CD4-positive, alpha-beta T cell (primary cell): ENCODE data around the gene F10. TPM values are rescaled to one million over a fixed set of nuclear protein-coding genes. Genes with fewer than 3 reads are reported as not detected.

ENCODE experiments used
- ATAC-seq: fragments of 200-7000 bp; cut with Tn5 transposase; one replicate; pipeline ENCODE4 v1.10.0; 2022; ENCODE audit warnings: mild to moderate bottlenecking; ENCODE audit not compliant: poor library complexity
- CTCF ChIA-PET: fragments of 350-600 bp; sonication (Branson Sonifier 250); formaldehyde crosslinking; loops from one replicate; lab custom pipeline; 2021; ENCODE audit warnings: antibody characterized with exemption, inconsistent platforms; lab: Charles Lee
- POLR2A ChIA-PET: fragments of 350-600 bp; sonication (Branson Sonifier 250); formaldehyde crosslinking; loops from one replicate; lab custom pipeline; 2021; ENCODE audit warnings: antibody characterized with exemption, inconsistent platforms; lab: Charles Lee
- DNase-seq, 14 experiments: peaks; one replicate each; pipeline ENCODE4 v3.0.0-alpha.2; 2013 to 2020; ENCODE audit warnings: mixed read lengths in 2 of 14
- H3K27ac ChIP-seq, 2 donors: one replicate each; pipeline versions ENCODE4 v1.5.1 to v1.7.0; 2013; ENCODE audit warnings: low read length in 2 of 2, low read depth in 1 of 2, mild to moderate bottlenecking in 1 of 2
- H3K27me3 ChIP-seq, 2 experiments: 1 replicate in 1 of 2; 2 replicates in 1 of 2; pipeline versions ENCODE4 v1.6.1 to v1.7.0; 2013; ENCODE audit warnings: low read length in 2 of 2, control low read depth in 1 of 2, mild to moderate bottlenecking in 1 of 2, moderate library complexity in 1 of 2; ENCODE audit not compliant: insufficient read depth in 2 of 2, control insufficient read depth in 1 of 2
- H3K36me3 ChIP-seq: one replicate; pipeline ENCODE4 v1.6.1; 2013; ENCODE audit warnings: low read length, control low read depth; ENCODE audit not compliant: insufficient read depth
- H3K4me1 ChIP-seq: one replicate; pipeline ENCODE4 v1.6.1; 2013; ENCODE audit warnings: low read length, control low read depth; ENCODE audit not compliant: insufficient read depth
- H3K4me3 ChIP-seq: one replicate; pipeline ENCODE4 v1.5.1; 2013; ENCODE audit warnings: mild to moderate bottlenecking, low read length, moderate library complexity
- H3K9me3 ChIP-seq, 2 experiments: 1 replicate in 1 of 2; 2 replicates in 1 of 2; pipeline versions ENCODE4 v1.6.1 to v1.7.0; 2013; ENCODE audit warnings: low read length in 2 of 2, mild to moderate bottlenecking in 2 of 2, control low read depth in 1 of 2, moderate library complexity in 1 of 2; ENCODE audit not compliant: control insufficient read depth in 1 of 2, insufficient read depth in 1 of 2
- H3K27ac Mint-ChIP-seq: one replicate; pipeline ENCODE4 v1.8.0; 2020; ENCODE audit warnings: mixed read lengths
- H3K27me3 Mint-ChIP-seq: one replicate; pipeline ENCODE4 v1.8.0; 2021; ENCODE audit warnings: mixed read lengths
- H3K36me3 Mint-ChIP-seq: one replicate; pipeline ENCODE4 v1.8.0; 2021; ENCODE audit warnings: low read depth, mixed read lengths
- H3K4me1 Mint-ChIP-seq: one replicate; pipeline ENCODE4 v1.8.0; 2021; ENCODE audit warnings: low read depth, mixed read lengths
- H3K4me3 Mint-ChIP-seq: one replicate; pipeline ENCODE4 v1.8.0; 2020; ENCODE audit warnings: mild to moderate bottlenecking, mixed read lengths
- H3K9me3 Mint-ChIP-seq: one replicate; pipeline ENCODE4 v1.8.0; 2020; ENCODE audit warnings: mixed read lengths
- CTCF ChIP-seq: fragments of 200-600 bp; IDR thresholded peaks from one replicate; pipeline ENCODE4 v1.8.0; 2022; ENCODE audit warnings: antibody characterized with exemption, mild to moderate bottlenecking
- intact Hi-C, 2 experiments: fragments of 100-400 bp; cut with DNase I in 1 of 2; cut with micrococcal nuclease in 1 of 2; formaldehyde crosslinking; loops; one replicate each; pipeline versions ENCODE4 v1.15.1 to v1.9.0; 2023 to 2025; cut with DNase I, micrococcal nuclease
- total RNA-seq, 174 experiments: library from RNA in 2 of 174; stranded (reverse) in 2 of 174; gene quantifications; one replicate each; pipeline ENCODE4 v1.2.3 and lab custom pipeline; 2021 to 2026

The F10 gene
- total RNA-seq, 2 experiments from 2014 or later, result not detected

GRCh38 chr13:113166681-113167080 lies 44.1 kb downstream of the F10 start:
- POLR2A ChIA-PET, result interaction anchor here (2.7 kb wide), 1 partner anchor 43 kb away, joined by 10 read pairs; the partner anchor contains the start of genes CUL4A and PCID2
- H3K9me3 ChIP-seq, result peaks cover 0 to 10% of the 10 kb centered on the region in 2 experiments
- no peak overlapping the region for H3K4me3 ChIP-seq
- peaks cover 23% of the 10 kb centered on the region for H3K36me3 ChIP-seq
- Mint-ChIP-seq H3K36me3 (peaks cover 27% of the 10 kb centered on the region), H3K4me1 (peaks cover 28% of the 10 kb centered on the region), H3K4me3 (no peak overlapping the region), H3K27me3 (no peaks in the 10 kb centered on the region), H3K9me3 (peaks cover 4% of the 10 kb centered on the region), H3K27ac (no peak overlapping the region)
- DNase-seq, result no peak
- intact Hi-C loops, result no loop called here
- H3K4me1 ChIP-seq, result peaks cover 25% of the 10 kb centered on the region
- H3K27me3 ChIP-seq, result no peaks in the 10 kb centered on the region
- ATAC-seq, result no peak
- H3K27ac ChIP-seq, result no peak overlapping the region
- CTCF ChIA-PET, result no interaction called here
- no peak for TF ChIP-seq CTCF

- POLR2A ChIA-PET, result no interaction called here
- H3K27ac ChIP-seq, result no peak overlapping the region
- Mint-ChIP-seq H3K27me3 (no peaks in the 10 kb centered on the region), H3K9me3 (peaks cover 4% of the 10 kb centered on the region), H3K36me3 (peaks cover 29% of the 10 kb centered on the region), H3K4me1 (peaks cover 28% of the 10 kb centered on the region), H3K4me3 (no peak overlapping the region), H3K27ac (no peak overlapping the region)
- H3K9me3 ChIP-seq, result peaks cover 0 to 10% of the 10 kb centered on the region in 2 experiments
- CTCF ChIA-PET, result no interaction called here
- TF ChIP-seq CTCF, result no peak
- H3K4me1 ChIP-seq, result peaks cover 30% of the 10 kb centered on the region
- no peak overlapping the region for H3K4me3 ChIP-seq
- DNase-seq (no peak), ATAC-seq (no peak)
- peaks cover 27% of the 10 kb centered on the region for H3K36me3 ChIP-seq
- H3K27me3 ChIP-seq, result no peaks in the 10 kb centered on the region
- intact Hi-C loops, result no loop called here
Observed at GRCh38 chr13:113167155-113167554, 44.6 kb downstream of the F10 start.

- Histone ChIP-seq H3K36me3 (peaks cover 27% of the 10 kb centered on the region), H3K27ac (no peak overlapping the region), H3K4me3 (no peak overlapping the region), H3K4me1 (peaks cover 29% of the 10 kb centered on the region), H3K9me3 (peaks cover 0 to 10% of the 10 kb centered on the region in 2 experiments), H3K27me3 (no peaks in the 10 kb centered on the region)
- no peak for TF ChIP-seq CTCF
- intact Hi-C loops, result no loop called here
- Mint-ChIP-seq H3K27me3 (no peaks in the 10 kb centered on the region), H3K36me3 (peaks cover 34% of the 10 kb centered on the region), H3K4me1 (peaks cover 28% of the 10 kb centered on the region), H3K4me3 (no peak overlapping the region), H3K9me3 (peaks cover 4% of the 10 kb centered on the region), H3K27ac (no peak overlapping the region)
- DNase-seq (no peak), ATAC-seq (no peak)
- ChIA-PET CTCF (no interaction called here), POLR2A (no interaction called here)
Observed at GRCh38 chr13:113167575-113167974, 45.0 kb downstream of the F10 start.
